Activated naive CD4-positive, alpha-beta T cell treated with anti-CD3 and anti-CD28 coated beads, Interleukin-2, amount 10 ng/mL, durations not matched to agents 7 days and 5 days (primary cell): Measurements from ENCODE around the gene CARS1.
A peak's percentile ranks its signal among the peaks of the same experiment; 100 is the strongest.

Source experiments
- CTCF ChIA-PET: fragments of 350-600 bp; sonication (Branson Sonifier 250); formaldehyde crosslinking; loops from one replicate; lab custom pipeline; 2021; ENCODE audit warnings: antibody characterized with exemption; lab: Charles Lee
- DNase-seq: peaks from one replicate; pipeline ENCODE4 v3.0.0-alpha.2; 2020
- H3K27ac Mint-ChIP-seq: one replicate; pipeline ENCODE4 v1.8.0; 2021; ENCODE audit warnings: mild to moderate bottlenecking, moderate library complexity, mixed read lengths
- H3K27me3 Mint-ChIP-seq: one replicate; pipeline ENCODE4 v1.8.0; 2021; ENCODE audit warnings: mild to moderate bottlenecking, mixed read lengths
- H3K36me3 Mint-ChIP-seq: one replicate; pipeline ENCODE4 v1.8.0; 2021; ENCODE audit warnings: mixed read lengths
- H3K4me1 Mint-ChIP-seq: one replicate; pipeline ENCODE4 v1.8.0; 2021; ENCODE audit warnings: mixed read lengths
- H3K4me3 Mint-ChIP-seq: one replicate; pipeline ENCODE4 v1.8.0; 2021; ENCODE audit warnings: mild to moderate bottlenecking, moderate library complexity, mixed read lengths
- H3K9me3 Mint-ChIP-seq: one replicate; pipeline ENCODE4 v1.8.0; 2021; ENCODE audit warnings: mixed read lengths

The CARS1 gene

DNA sequence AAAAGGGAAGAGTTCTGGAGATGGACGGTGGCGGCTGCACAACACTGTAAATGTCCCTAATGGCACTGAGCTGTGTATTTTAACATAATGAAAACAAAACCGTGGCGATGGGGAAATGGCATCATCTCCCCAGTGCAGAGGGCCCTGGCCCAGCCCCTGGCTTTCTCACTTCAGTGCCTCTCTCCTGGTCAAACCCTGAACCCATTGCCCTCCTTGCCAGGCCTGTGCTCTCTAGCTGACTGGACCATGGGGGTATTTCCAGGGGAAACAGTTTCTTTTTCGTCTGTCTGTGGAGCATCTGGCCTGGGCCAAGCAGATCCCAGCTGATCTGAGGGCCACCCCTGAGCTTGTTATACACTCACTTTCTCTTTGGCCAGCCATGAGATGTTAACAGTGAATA is 47.7 kb downstream of the CARS1 start:
- peaks cover 54% of the 10 kb centered on the region for H3K36me3 Mint-ChIP-seq
- CTCF ChIA-PET, result interaction anchor here (0.9 to 1.2 kb wide), 2 partner anchors 20 to 34 kb away, joined by 3 to 4 read pairs; no protein-coding TSS in a partner anchor
- DNase-seq, result no peak

GRCh38 chr11:3008746-3009336 is 48.4 kb downstream of the CARS1 start:
- peak overlapping the region; percentile 89 for H3K27ac Mint-ChIP-seq
- DNase-seq, result no peak
- no peaks in the 10 kb centered on the region for H3K9me3 Mint-ChIP-seq
- H3K4me1 Mint-ChIP-seq, result peaks cover 60% of the 10 kb centered on the region
- H3K36me3 Mint-ChIP-seq, result peaks cover 59% of the 10 kb centered on the region
- no peaks in the 10 kb centered on the region for H3K27me3 Mint-ChIP-seq
- H3K4me3 Mint-ChIP-seq, result no peak overlapping the region
- CTCF ChIA-PET, result interaction anchor here (0.9 to 1.2 kb wide), 2 partner anchors 20 to 33 kb away, joined by 3 to 4 read pairs; no protein-coding TSS in a partner anchor

More for the DNA sequence above, 47.7 kb downstream of the CARS1 start:
- Mint-ChIP-seq H3K4me3 (no peak overlapping the region), H3K4me1 (peaks cover 67% of the 10 kb centered on the region), H3K27ac (peak overlapping the region; percentile 89), H3K27me3 (no peaks in the 10 kb centered on the region), H3K9me3 (no peaks in the 10 kb centered on the region)

GRCh38 chr11:3007404-3008010 is 49.7 kb downstream of the CARS1 start:
- no peak for DNase-seq
- H3K9me3 Mint-ChIP-seq, result no peaks in the 10 kb centered on the region
- H3K4me3 Mint-ChIP-seq, result no peak overlapping the region
- CTCF ChIA-PET, result no interaction called here
- H3K27me3 Mint-ChIP-seq, result no peaks in the 10 kb centered on the region
- H3K27ac Mint-ChIP-seq, result peak overlapping the region; percentile 65
- H3K36me3 Mint-ChIP-seq, result peaks cover 68% of the 10 kb centered on the region
- H3K4me1 Mint-ChIP-seq, result peaks cover 47% of the 10 kb centered on the region

GRCh38 chr11:3006505-3007260 is 50.5 kb downstream of the CARS1 start:
- Mint-ChIP-seq H3K4me1 (peaks cover 40% of the 10 kb centered on the region), H3K9me3 (no peaks in the 10 kb centered on the region), H3K4me3 (no peak overlapping the region), H3K27me3 (no peaks in the 10 kb centered on the region), H3K27ac (peak overlapping the region; percentile 65), H3K36me3 (peaks cover 70% of the 10 kb centered on the region)
- DNase-seq, result peak; percentile 47
- CTCF ChIA-PET, result no interaction called here

DNA sequence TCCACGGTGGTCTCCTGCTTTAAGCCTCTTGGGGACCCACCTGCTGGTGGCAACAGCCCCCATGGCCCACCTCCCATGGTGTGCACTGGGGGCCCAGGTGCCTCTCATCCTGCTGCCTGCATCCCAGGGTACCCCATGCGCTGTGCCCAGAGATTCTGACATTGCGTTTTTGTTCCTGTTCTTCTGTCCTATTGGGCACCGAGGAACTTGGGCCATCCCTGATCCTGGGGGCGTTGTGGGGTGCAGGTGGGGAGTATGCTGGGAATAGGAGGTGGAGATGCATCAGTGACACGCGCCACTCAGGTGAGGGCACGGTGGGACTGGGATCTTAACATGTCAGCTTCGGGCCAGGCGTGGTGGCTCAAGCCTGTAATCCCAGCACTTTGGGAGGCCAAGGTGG is 52.7 kb downstream of the CARS1 start:
- no peak for DNase-seq
- Mint-ChIP-seq H3K4me3 (no peak overlapping the region), H3K27ac (no peak overlapping the region), H3K9me3 (no peaks in the 10 kb centered on the region), H3K4me1 (peaks cover 20% of the 10 kb centered on the region), H3K27me3 (no peaks in the 10 kb centered on the region), H3K36me3 (peaks cover 64% of the 10 kb centered on the region)
- CTCF ChIA-PET, result no interaction called here

- no peaks in the 10 kb centered on the region for H3K9me3 Mint-ChIP-seq
- peaks cover 60% of the 10 kb centered on the region for H3K36me3 Mint-ChIP-seq
- CTCF ChIA-PET, result no interaction called here
These were observed 53.6 kb downstream of the CARS1 start for GRCh38 chr11:3003396-3004231.

DNA sequence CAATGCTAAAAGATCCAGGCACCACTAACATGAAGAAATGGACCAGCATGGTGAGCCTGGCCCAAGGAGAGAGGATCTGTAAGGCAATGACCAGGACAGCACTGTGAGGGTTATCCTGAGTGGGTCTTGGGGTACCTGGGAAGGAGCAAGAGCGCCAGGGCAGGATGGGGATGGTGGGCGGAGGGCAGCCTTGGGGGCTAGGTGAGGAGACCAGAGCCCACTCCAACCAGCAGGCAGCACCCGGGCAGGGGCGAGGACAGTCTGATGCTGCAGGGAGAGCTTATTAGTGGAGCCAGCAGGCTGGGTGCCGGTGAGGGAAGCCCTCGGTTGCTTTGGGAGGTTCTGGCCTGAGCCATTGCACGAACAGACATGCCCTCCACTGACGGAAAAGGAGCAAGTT is 54.4 kb downstream of the CARS1 start:
- H3K4me1 Mint-ChIP-seq, result peaks cover 7% of the 10 kb centered on the region
- H3K27ac Mint-ChIP-seq, result peak overlapping the region; percentile 60
- H3K36me3 Mint-ChIP-seq, result peaks cover 54% of the 10 kb centered on the region
- no peak overlapping the region for H3K4me3 Mint-ChIP-seq
- DNase-seq, result peak; percentile 7
- CTCF ChIA-PET, result no interaction called here
- no peaks in the 10 kb centered on the region for H3K27me3 Mint-ChIP-seq
- no peaks in the 10 kb centered on the region for H3K9me3 Mint-ChIP-seq

More at GRCh38 chr11:3003396-3004231, 53.6 kb downstream of the CARS1 start:
- DNase-seq, result peak; percentile 5
- H3K4me3 Mint-ChIP-seq, result no peak overlapping the region
- H3K27me3 Mint-ChIP-seq, result no peaks in the 10 kb centered on the region
- peaks cover 12% of the 10 kb centered on the region for H3K4me1 Mint-ChIP-seq
- no peak overlapping the region for H3K27ac Mint-ChIP-seq

DNA sequence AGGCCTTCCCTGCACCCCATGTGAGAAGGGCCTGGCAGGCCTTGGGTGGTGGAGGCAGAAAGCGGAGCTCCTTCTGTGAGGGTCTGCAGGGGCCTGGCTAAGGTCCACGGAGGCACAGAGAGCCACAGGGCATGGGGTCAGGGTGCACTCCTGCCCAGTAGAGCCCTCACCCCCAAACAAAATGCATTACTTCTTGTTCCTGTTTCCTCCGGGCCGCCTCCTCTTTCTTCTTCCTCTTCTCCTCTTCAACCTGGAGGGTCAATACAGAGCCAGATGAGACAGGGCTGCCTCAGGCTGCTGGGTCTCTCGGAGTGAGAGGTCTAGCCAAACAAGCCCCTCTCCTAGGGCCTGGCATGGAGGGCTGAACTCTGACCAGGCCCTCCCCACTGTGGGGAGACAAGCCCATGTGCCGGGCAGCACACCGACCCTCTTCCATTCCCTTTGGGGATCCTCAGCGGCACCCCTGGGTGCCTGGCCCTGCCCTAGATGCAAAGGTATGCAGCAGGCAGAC is 54.8 kb downstream of the CARS1 start:
- Mint-ChIP-seq H3K36me3 (peaks cover 54% of the 10 kb centered on the region), H3K4me1 (peaks cover 6% of the 10 kb centered on the region), H3K4me3 (no peak overlapping the region), H3K27ac (peak overlapping the region; percentile 60), H3K9me3 (no peaks in the 10 kb centered on the region), H3K27me3 (no peaks in the 10 kb centered on the region)
- CTCF ChIA-PET, result no interaction called here
- DNase-seq, result peak; percentile 17

- CTCF ChIA-PET, result interaction anchor here (1.1 kb wide), 1 partner anchor 36 kb away, joined by 4 read pairs; no protein-coding TSS in a partner anchor
These were observed 55.7 kb downstream of the CARS1 start for GRCh38 chr11:3001496-3001895.

DNA sequence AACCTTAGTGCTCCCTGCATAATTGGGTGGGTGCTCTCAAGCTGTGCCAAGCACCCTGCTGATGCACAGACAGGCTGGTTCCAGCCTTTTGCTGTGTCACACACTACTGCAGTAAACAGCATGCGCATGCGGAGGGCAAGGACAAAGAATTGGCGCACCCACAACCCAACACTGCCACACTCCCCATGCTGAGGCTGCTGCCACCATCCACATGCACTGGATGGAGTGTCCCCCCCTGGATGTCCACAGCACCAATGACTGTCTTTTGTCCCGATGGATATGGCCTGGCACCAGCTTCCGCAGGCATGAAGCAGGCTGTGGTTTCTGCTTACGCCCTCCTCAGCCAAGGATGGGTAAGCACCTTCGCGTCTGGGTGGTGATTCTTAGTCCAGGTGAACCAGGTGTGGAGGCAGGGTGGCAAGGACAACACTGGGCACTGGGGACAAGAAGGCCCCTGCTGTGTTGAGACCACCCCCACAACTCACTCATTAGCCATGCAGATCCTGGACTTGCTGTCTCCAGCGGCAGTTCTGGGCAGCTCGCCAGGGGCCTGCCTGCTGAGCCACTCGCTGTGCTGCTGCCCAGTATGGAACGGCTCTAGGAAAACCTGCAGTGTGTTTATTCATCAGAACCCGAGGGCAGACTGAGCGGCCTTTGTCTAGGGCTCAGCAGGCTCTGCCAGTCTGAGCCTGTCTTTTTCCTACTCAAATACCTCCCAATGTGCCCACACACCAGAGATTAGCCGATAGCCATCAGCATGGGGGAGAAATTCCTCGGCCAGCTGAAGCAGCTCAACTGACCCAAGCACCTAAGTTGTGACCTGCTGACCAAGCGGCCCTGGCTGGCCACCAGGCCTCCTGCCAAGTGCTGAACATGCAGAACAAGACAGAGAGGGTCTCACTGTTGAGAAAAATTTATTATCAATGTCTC is 56.9 kb downstream of the CARS1 start:
- Mint-ChIP-seq H3K4me3 (no peak overlapping the region), H3K27me3 (no peaks in the 10 kb centered on the region), H3K9me3 (no peaks in the 10 kb centered on the region), H3K27ac (no peak overlapping the region), H3K4me1 (no peaks in the 10 kb centered on the region), H3K36me3 (peaks cover 46% of the 10 kb centered on the region)
- DNase-seq, result peak; percentile 14
- CTCF ChIA-PET, result no interaction called here

More at GRCh38 chr11:3001496-3001895, 55.7 kb downstream of the CARS1 start:
- H3K9me3 Mint-ChIP-seq, result no peaks in the 10 kb centered on the region
- no peak for DNase-seq
- no peaks in the 10 kb centered on the region for H3K27me3 Mint-ChIP-seq
- H3K4me1 Mint-ChIP-seq, result no peaks in the 10 kb centered on the region
- H3K36me3 Mint-ChIP-seq, result peaks cover 54% of the 10 kb centered on the region
- H3K27ac Mint-ChIP-seq, result peak overlapping the region; percentile 3
- H3K4me3 Mint-ChIP-seq, result no peak overlapping the region

- peaks cover 42% of the 10 kb centered on the region for H3K36me3 Mint-ChIP-seq
- H3K27ac Mint-ChIP-seq, result no peak overlapping the region
- DNase-seq, result no peak
- CTCF ChIA-PET, result interaction anchor here (1.0 to 1.2 kb wide), 2 partner anchors 10 to 52 kb away, joined by 3 read pairs; no protein-coding TSS in a partner anchor
- H3K4me1 Mint-ChIP-seq, result peaks cover under 1% of the 10 kb centered on the region
- H3K4me3 Mint-ChIP-seq, result no peak overlapping the region
- no peaks in the 10 kb centered on the region for H3K27me3 Mint-ChIP-seq
- no peaks in the 10 kb centered on the region for H3K9me3 Mint-ChIP-seq
These were observed 57.7 kb downstream of the CARS1 start for GRCh38 chr11:2999464-2999998.

- Mint-ChIP-seq H3K27me3 (no peaks in the 10 kb centered on the region), H3K4me3 (no peak overlapping the region), H3K9me3 (no peaks in the 10 kb centered on the region), H3K27ac (no peak overlapping the region), H3K36me3 (peaks cover 29% of the 10 kb centered on the region), H3K4me1 (peaks cover 9% of the 10 kb centered on the region)
- CTCF ChIA-PET, result interaction anchor here (1.0 to 2.3 kb wide), 4 partner anchors 9 to 53 kb away, joined by 3 to 5 read pairs (median 4); no protein-coding TSS in a partner anchor
- DNase-seq, result peak; percentile 12
These were observed 59.0 kb downstream of the CARS1 start for GRCh38 chr11:2998073-2998850.
